ENCODE data around the gene LIPC.

DNA sequence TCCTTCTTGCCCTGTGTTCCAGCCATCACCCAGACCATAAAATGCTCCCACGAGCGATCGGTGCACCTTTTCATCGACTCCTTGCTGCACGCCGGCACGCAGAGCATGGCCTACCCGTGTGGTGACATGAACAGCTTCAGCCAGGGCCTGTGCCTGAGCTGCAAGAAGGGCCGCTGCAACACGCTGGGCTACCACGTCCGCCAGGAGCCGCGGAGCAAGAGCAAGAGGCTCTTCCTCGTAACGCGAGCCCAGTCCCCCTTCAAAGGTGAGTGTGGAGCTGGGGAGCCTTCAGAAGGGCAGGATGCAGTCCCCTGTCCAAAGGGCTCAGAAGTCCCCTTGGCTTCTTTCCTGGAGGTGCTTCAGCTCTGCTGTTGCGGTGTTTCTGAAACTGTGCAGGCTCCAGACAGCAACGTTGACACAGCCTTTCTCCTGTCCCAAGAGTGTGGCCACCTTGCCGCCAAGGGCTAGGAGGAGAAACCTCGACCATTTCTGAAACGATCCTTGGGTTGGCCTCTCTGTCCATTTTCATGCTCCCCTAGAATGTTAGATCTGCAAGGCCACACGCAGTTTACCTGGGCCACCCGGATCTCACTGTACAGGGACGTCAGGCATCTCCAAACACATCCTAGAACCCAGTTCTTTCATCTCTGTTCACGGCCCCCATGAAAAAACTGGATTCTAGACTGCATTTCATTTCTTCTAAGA, 116.7 kb downstream of the LIPC start:
- TF ChIP-seq, protein P1, sequence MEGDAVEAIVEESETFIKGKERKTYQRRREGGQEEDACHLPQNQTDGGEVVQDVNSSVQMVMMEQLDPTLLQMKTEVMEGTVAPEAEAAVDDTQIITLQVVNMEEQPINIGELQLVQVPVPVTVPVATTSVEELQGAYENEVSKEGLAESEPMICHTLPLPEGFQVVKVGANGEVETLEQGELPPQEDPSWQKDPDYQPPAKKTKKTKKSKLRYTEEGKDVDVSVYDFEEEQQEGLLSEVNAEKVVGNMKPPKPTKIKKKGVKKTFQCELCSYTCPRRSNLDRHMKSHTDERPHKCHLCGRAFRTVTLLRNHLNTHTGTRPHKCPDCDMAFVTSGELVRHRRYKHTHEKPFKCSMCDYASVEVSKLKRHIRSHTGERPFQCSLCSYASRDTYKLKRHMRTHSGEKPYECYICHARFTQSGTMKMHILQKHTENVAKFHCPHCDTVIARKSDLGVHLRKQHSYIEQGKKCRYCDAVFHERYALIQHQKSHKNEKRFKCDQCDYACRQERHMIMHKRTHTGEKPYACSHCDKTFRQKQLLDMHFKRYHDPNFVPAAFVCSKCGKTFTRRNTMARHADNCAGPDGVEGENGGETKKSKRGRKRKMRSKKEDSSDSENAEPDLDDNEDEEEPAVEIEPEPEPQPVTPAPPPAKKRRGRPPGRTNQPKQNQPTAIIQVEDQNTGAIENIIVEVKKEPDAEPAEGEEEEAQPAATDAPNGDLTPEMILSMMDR (IDR thresholded peaks at IDR 0.05), result no peak
- no peak for TF ChIP-seq POLR2A (IDR thresholded peaks at IDR 0.05)
